CD4-positive, alpha-beta memory T cell (primary cell): Measurements from ENCODE around the gene IKZF2. TPM values are rescaled to one million over a fixed set of nuclear protein-coding genes. Genes with fewer than 3 reads are reported as not detected.

Experiments used
- CTCF ChIA-PET: fragments of 350-600 bp; sonication (Branson Sonifier 250); formaldehyde crosslinking; loops from one replicate; lab custom pipeline; 2021; ENCODE audit warnings: inconsistent platforms; ENCODE audit not compliant: partially characterized antibody; lab: Charles Lee
- POLR2A ChIA-PET: fragments of 350-600 bp; sonication (Branson Sonifier 250); formaldehyde crosslinking; loops from one replicate; lab custom pipeline; 2021; ENCODE audit not compliant: partially characterized antibody; lab: Charles Lee
- DNase-seq, 5 donors: peaks; one replicate each; pipeline versions ENCODE4 v3.0.0 to v3.0.0-alpha.2; 2020 to 2022; ENCODE audit warnings: mixed read lengths in 1 of 5
- H3K27ac ChIP-seq: one replicate; pipeline ENCODE4 v1.7.0; 2013; ENCODE audit warnings: low read depth, low read length
- H3K27me3 ChIP-seq: 2 replicates; pipeline ENCODE4 v1.7.0; 2013; ENCODE audit warnings: mild to moderate bottlenecking, low read length, moderate library complexity; ENCODE audit not compliant: insufficient read depth
- H3K36me3 ChIP-seq: 2 replicates; pipeline ENCODE4 v1.7.0; 2013; ENCODE audit warnings: mild to moderate bottlenecking, low read length, moderate library complexity; ENCODE audit not compliant: insufficient read depth
- H3K4me1 ChIP-seq: 2 replicates; pipeline ENCODE4 v1.7.0; 2013; ENCODE audit warnings: mild to moderate bottlenecking, low read length, moderate library complexity; ENCODE audit not compliant: insufficient read depth
- H3K4me3 ChIP-seq, 2 donors: one replicate each; pipeline ENCODE4 v1.7.0; 2013; ENCODE audit warnings: low read length in 2 of 2, mild to moderate bottlenecking in 1 of 2
- H3K9me3 ChIP-seq, 2 donors: one replicate each; pipeline ENCODE4 v1.7.0; 2013; ENCODE audit warnings: low read length in 2 of 2, control low read depth in 1 of 2; ENCODE audit not compliant: control insufficient read depth in 1 of 2
- H3K27ac Mint-ChIP-seq, 7 donors: one replicate each; pipeline ENCODE4 v1.8.0; 2020 to 2021; ENCODE audit warnings: mixed read lengths in 7 of 7, mild to moderate bottlenecking in 6 of 7, inconsistent platforms in 3 of 7, moderate library complexity in 3 of 7
- H3K27me3 Mint-ChIP-seq, 2 donors: one replicate each; pipeline ENCODE4 v1.8.0; 2020 to 2021; ENCODE audit warnings: mixed read lengths in 2 of 2
- H3K36me3 Mint-ChIP-seq, 2 donors: one replicate each; pipeline ENCODE4 v1.8.0; 2020 to 2021; ENCODE audit warnings: mixed read lengths in 2 of 2, inconsistent platforms in 1 of 2, mild to moderate bottlenecking in 1 of 2
- H3K4me1 Mint-ChIP-seq, 4 donors: one replicate each; pipeline ENCODE4 v1.8.0; 2020 to 2021; ENCODE audit warnings: mixed read lengths in 4 of 4, mild to moderate bottlenecking in 1 of 4
- H3K4me3 Mint-ChIP-seq, 8 donors: one replicate each; pipeline ENCODE4 v1.8.0; 2020 to 2021; ENCODE audit warnings: mixed read lengths in 8 of 8, mild to moderate bottlenecking in 7 of 8, moderate library complexity in 6 of 8, inconsistent platforms in 3 of 8
- H3K9me3 Mint-ChIP-seq, 8 donors: one replicate each; pipeline ENCODE4 v1.8.0; 2020 to 2021; ENCODE audit warnings: mixed read lengths in 8 of 8, mild to moderate bottlenecking in 5 of 8, inconsistent platforms in 3 of 8, moderate library complexity in 1 of 8
- intact Hi-C: fragments of 100-400 bp; cut with micrococcal nuclease; formaldehyde crosslinking; loops from one replicate; pipeline ENCODE4 v1.15.1; 2023
- polyA plus RNA-seq, 2 donors: library from polyadenylated mRNA; unstranded; fragments of 300-500 nt; fragmentation: Illumina TruSeq; gene quantifications; one replicate each; pipeline ENCODE4 v1.2.3, GENCODE V29; 2021
- total RNA-seq, 2 experiments: library from RNA; stranded (reverse); gene quantifications; one replicate each; pipeline ENCODE4 v1.2.3, GENCODE V29; 2021

IKZF2 gene
- total and polyA plus RNA-seq, 4 experiments from 2014 or later, result 0.14 to 15.0 (median 6.9) TPM

- H3K4me1 Mint-ChIP-seq, result peaks cover 2 to 13% (median 8%) of the 10 kb centered on the region in 4 donors
- CTCF ChIA-PET, result no interaction called here
Observed at GRCh38 chr2:213069531-213069930, 81.9 kb downstream of the IKZF2 start.

GRCh38 chr2:213068676-213069359, 82.6 kb downstream of the IKZF2 start:
- Mint-ChIP-seq H3K27me3 (no peaks in the 10 kb centered on the region), H3K36me3 (no peaks in the 10 kb centered on the region), H3K9me3 (peaks cover 0 to 4% (median 0%) of the 10 kb centered on the region in 8 donors), H3K27ac (no peak overlapping the region), H3K4me1 (peaks cover 5 to 19% (median 13%) of the 10 kb centered on the region in 4 donors), H3K4me3 (no peak overlapping the region)
- Histone ChIP-seq H3K36me3 (no peaks in the 10 kb centered on the region), H3K4me3 (no peak overlapping the region), H3K27ac (no peak overlapping the region), H3K9me3 (no peaks in the 10 kb centered on the region), H3K4me1 (peaks cover 8% of the 10 kb centered on the region), H3K27me3 (no peaks in the 10 kb centered on the region)
- DNase-seq, result no peak
- ChIA-PET CTCF (no interaction called here), POLR2A (no interaction called here)
- intact Hi-C loops, result no loop called here

More at GRCh38 chr2:213069531-213069930, 81.9 kb downstream of the IKZF2 start:
- POLR2A ChIA-PET, result no interaction called here
- no peak overlapping the region for H3K4me3 Mint-ChIP-seq
- H3K27me3 Mint-ChIP-seq, result no peaks in the 10 kb centered on the region
- Histone ChIP-seq H3K27me3 (no peaks in the 10 kb centered on the region), H3K27ac (no peak overlapping the region), H3K4me3 (no peak overlapping the region), H3K36me3 (no peaks in the 10 kb centered on the region), H3K9me3 (no peaks in the 10 kb centered on the region), H3K4me1 (peaks cover 1% of the 10 kb centered on the region)
- peak overlapping the region in 1 of 7 donors; percentile 7 for H3K27ac Mint-ChIP-seq
- H3K36me3 Mint-ChIP-seq, result no peaks in the 10 kb centered on the region
- intact Hi-C loops, result no loop called here
- DNase-seq, result no peak
- peaks cover 0 to 4% (median 0%) of the 10 kb centered on the region in 8 donors for H3K9me3 Mint-ChIP-seq

GRCh38 chr2:213067888-213068287, 83.5 kb downstream of the IKZF2 start:
- intact Hi-C loops, result no loop called here

GRCh38 chr2:213066443-213066743, 85.0 kb downstream of the IKZF2 start:
- ChIA-PET CTCF (interaction anchor here (0.9 kb wide), 1 partner anchor 16 kb away, joined by 3 read pairs; no protein-coding TSS in a partner anchor), POLR2A (no interaction called here)
- H3K27ac ChIP-seq, result no peak overlapping the region
- H3K4me1 ChIP-seq, result peaks cover 9% of the 10 kb centered on the region
- Mint-ChIP-seq H3K9me3 (peaks cover 0 to 4% (median 0%) of the 10 kb centered on the region in 8 donors), H3K4me3 (peak overlapping the region in 2 of 8 donors; percentile 52 to 58), H3K27ac (peak overlapping the region in 1 of 7 donors; percentile 47), H3K36me3 (no peaks in the 10 kb centered on the region), H3K27me3 (no peaks in the 10 kb centered on the region), H3K4me1 (peaks cover 5 to 22% (median 14%) of the 10 kb centered on the region in 4 donors)
- H3K9me3 ChIP-seq, result no peaks in the 10 kb centered on the region
- intact Hi-C loops, result no loop called here
- no peaks in the 10 kb centered on the region for H3K27me3 ChIP-seq
- H3K36me3 ChIP-seq, result no peaks in the 10 kb centered on the region
- H3K4me3 ChIP-seq, result no peak overlapping the region
- DNase-seq, result no peak

More at GRCh38 chr2:213067888-213068287, 83.5 kb downstream of the IKZF2 start:
- Histone ChIP-seq H3K27me3 (no peaks in the 10 kb centered on the region), H3K4me1 (peaks cover 9% of the 10 kb centered on the region), H3K9me3 (no peaks in the 10 kb centered on the region), H3K27ac (no peak overlapping the region), H3K36me3 (no peaks in the 10 kb centered on the region), H3K4me3 (no peak overlapping the region)
- Mint-ChIP-seq H3K9me3 (peaks cover 0 to 4% (median 0%) of the 10 kb centered on the region in 8 donors), H3K4me3 (no peak overlapping the region), H3K4me1 (peaks cover 5 to 22% (median 14%) of the 10 kb centered on the region in 4 donors), H3K27me3 (no peaks in the 10 kb centered on the region), H3K27ac (no peak overlapping the region), H3K36me3 (no peaks in the 10 kb centered on the region)
- ChIA-PET CTCF (no interaction called here), POLR2A (no interaction called here)
- no peak for DNase-seq

GRCh38 chr2:213065583-213066442, 85.6 kb downstream of the IKZF2 start:
- CTCF ChIA-PET, result interaction anchor here (0.9 kb wide), 1 partner anchor 17 kb away, joined by 3 read pairs; no protein-coding TSS in a partner anchor
- no peak for DNase-seq
- Histone ChIP-seq H3K9me3 (no peaks in the 10 kb centered on the region), H3K27me3 (no peaks in the 10 kb centered on the region), H3K36me3 (no peaks in the 10 kb centered on the region), H3K4me1 (peaks cover 9% of the 10 kb centered on the region), H3K27ac (no peak overlapping the region), H3K4me3 (no peak overlapping the region)
- peaks cover 0 to 4% (median 0%) of the 10 kb centered on the region in 8 donors for H3K9me3 Mint-ChIP-seq
- peaks cover 5 to 22% (median 14%) of the 10 kb centered on the region in 4 donors for H3K4me1 Mint-ChIP-seq
- peak overlapping the region in 6 of 8 donors; percentile 21 to 75 (median 37) for H3K4me3 Mint-ChIP-seq
- no peaks in the 10 kb centered on the region for H3K27me3 Mint-ChIP-seq
- POLR2A ChIA-PET, result no interaction called here
- intact Hi-C loops, result no loop called here
- no peaks in the 10 kb centered on the region for H3K36me3 Mint-ChIP-seq
- H3K27ac Mint-ChIP-seq, result peak overlapping the region in 2 of 7 donors; percentile 47 to 49

GRCh38 chr2:213064099-213064498, 87.3 kb downstream of the IKZF2 start:
- Histone ChIP-seq H3K9me3 (no peaks in the 10 kb centered on the region), H3K36me3 (no peaks in the 10 kb centered on the region), H3K4me3 (no peak overlapping the region), H3K27ac (no peak overlapping the region), H3K4me1 (peaks cover 9% of the 10 kb centered on the region), H3K27me3 (no peaks in the 10 kb centered on the region)
- intact Hi-C loops, result no loop called here
- Mint-ChIP-seq H3K4me3 (no peak overlapping the region), H3K27ac (peak overlapping the region in 1 of 7 donors; percentile 27), H3K4me1 (peaks cover 5 to 18% (median 12%) of the 10 kb centered on the region in 4 donors), H3K36me3 (no peaks in the 10 kb centered on the region), H3K9me3 (peaks cover 0 to 3% (median 0%) of the 10 kb centered on the region in 8 donors), H3K27me3 (no peaks in the 10 kb centered on the region)
- CTCF ChIA-PET, result no interaction called here
- no peak for DNase-seq
- POLR2A ChIA-PET, result no interaction called here

- H3K36me3 ChIP-seq, result no peaks in the 10 kb centered on the region
- no peaks in the 10 kb centered on the region for H3K27me3 ChIP-seq
- H3K27me3 Mint-ChIP-seq, result no peaks in the 10 kb centered on the region
- H3K9me3 Mint-ChIP-seq, result no peaks in the 10 kb centered on the region
- H3K9me3 ChIP-seq, result no peaks in the 10 kb centered on the region
- H3K4me1 ChIP-seq, result no peaks in the 10 kb centered on the region
- peak overlapping the region in 2 of 8 donors; percentile 4 to 16 for H3K4me3 Mint-ChIP-seq
- intact Hi-C loops, result no loop called here
- CTCF ChIA-PET, result no interaction called here
- H3K36me3 Mint-ChIP-seq, result no peaks in the 10 kb centered on the region
- no peak for DNase-seq
- no peak overlapping the region for H3K4me3 ChIP-seq
- H3K27ac ChIP-seq, result no peak overlapping the region
- peak overlapping the region in 1 of 7 donors; percentile 41 for H3K27ac Mint-ChIP-seq
- POLR2A ChIA-PET, result no interaction called here
- H3K4me1 Mint-ChIP-seq, result peaks cover 0 to 7% (median 0%) of the 10 kb centered on the region in 4 donors
Observed at GRCh38 chr2:213057977-213058376, 93.4 kb downstream of the IKZF2 start.
